ENCODE results near the gene LECT2.

LECT2 gene

GRCh38 chr5:135954899-135955298 is at the start of gene LECT2:
LECT2 (minus strand) TSS chr5:135954983; CDS start chr5:135954833, 150 bp downstream.
- DNase-seq: no peak

- no peak for DNase-seq
Observed at GRCh38 chr5:136004436-136004835, 49.7 kb upstream of the LECT2 start.

GRCh38 chr5:136001466-136001981 is 46.7 kb upstream of the LECT2 start:
- DNase-seq: no peak

- DNase-seq: no peak
Observed at GRCh38 chr5:136000932-136001331, 46.1 kb upstream of the LECT2 start.

- no peak for DNase-seq
Observed at GRCh38 chr5:136000147-136000546, 45.4 kb upstream of the LECT2 start.

- DNase-seq: no peak
Observed at GRCh38 chr5:135999406-136000139, 44.8 kb upstream of the LECT2 start.

- no peak for DNase-seq
Observed at GRCh38 chr5:135998889-135999288, 44.1 kb upstream of the LECT2 start.

- DNase-seq: no peak
Observed at GRCh38 chr5:135997673-135998335, 43.0 kb upstream of the LECT2 start.

GRCh38 chr5:135996611-135997010 is 41.8 kb upstream of the LECT2 start:
- no peak for DNase-seq

- no peak for DNase-seq
Observed at GRCh38 chr5:135995976-135996375, 41.2 kb upstream of the LECT2 start.

GRCh38 chr5:135993880-135994636 is 39.3 kb upstream of the LECT2 start:
- DNase-seq: no peak

GRCh38 chr5:135993335-135993879 is 38.6 kb upstream of the LECT2 start:
- no peak for DNase-seq

GRCh38 chr5:135991429-135991828 is 36.6 kb upstream of the LECT2 start:
- DNase-seq: no peak

- no peak for DNase-seq
Observed at GRCh38 chr5:135990528-135991255, 35.9 kb upstream of the LECT2 start.

GRCh38 chr5:135989686-135990085 is 34.9 kb upstream of the LECT2 start:
- DNase-seq: no peak

- no peak for DNase-seq
Observed at GRCh38 chr5:135988546-135988945, 33.8 kb upstream of the LECT2 start.

GRCh38 chr5:135986891-135987401 is 32.2 kb upstream of the LECT2 start:
- DNase-seq: no peak

- DNase-seq: no peak
Observed at GRCh38 chr5:135986401-135986800, 31.6 kb upstream of the LECT2 start.

GRCh38 chr5:135985951-135986350 is 31.2 kb upstream of the LECT2 start:
- no peak for DNase-seq

- DNase-seq: no peak
Observed at GRCh38 chr5:135980620-135981019, 25.8 kb upstream of the LECT2 start.

GRCh38 chr5:135979510-135979909 is 24.7 kb upstream of the LECT2 start:
- DNase-seq: no peak

GRCh38 chr5:135978993-135979392 is 24.2 kb upstream of the LECT2 start:
- no peak for DNase-seq

Data from activated CD4-positive, alpha-beta T cell treated with anti-CD3 and anti-CD28 coated beads, Interleukin-2, amount 50 U/mL, for 4 hours (primary cell).